HG02943 (cell line): ENCODE results near the gene BLM.

Source experiments
- ATAC-seq: cut with Tn5 transposase; IDR thresholded peaks from one replicate; pipeline ENCODE4 v1.9.1; 2021; ENCODE audit warnings: mild to moderate bottlenecking, low read depth, moderate library complexity; ENCODE audit not compliant: unreplicated experiment

BLM gene

DNA sequence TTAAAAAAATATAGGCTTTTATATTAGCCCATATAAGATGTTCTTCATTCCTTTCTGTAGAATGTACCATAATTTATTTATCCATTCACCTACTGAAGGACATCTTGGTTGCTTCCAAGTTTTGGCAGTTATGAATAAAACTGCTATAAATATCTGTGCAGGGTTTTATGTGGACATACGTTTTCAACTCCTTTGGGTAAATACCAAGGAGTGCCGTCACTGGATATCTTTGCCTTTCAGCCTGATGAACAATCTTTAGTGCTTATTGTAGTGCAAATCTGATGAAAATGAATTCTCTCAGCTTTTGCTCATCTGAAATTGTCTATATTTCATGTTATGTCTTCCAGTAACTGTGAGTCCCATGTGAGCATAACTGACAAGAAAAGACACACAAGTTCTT is 26.6 kb upstream of the BLM start:
- no peak for ATAC-seq

DNA sequence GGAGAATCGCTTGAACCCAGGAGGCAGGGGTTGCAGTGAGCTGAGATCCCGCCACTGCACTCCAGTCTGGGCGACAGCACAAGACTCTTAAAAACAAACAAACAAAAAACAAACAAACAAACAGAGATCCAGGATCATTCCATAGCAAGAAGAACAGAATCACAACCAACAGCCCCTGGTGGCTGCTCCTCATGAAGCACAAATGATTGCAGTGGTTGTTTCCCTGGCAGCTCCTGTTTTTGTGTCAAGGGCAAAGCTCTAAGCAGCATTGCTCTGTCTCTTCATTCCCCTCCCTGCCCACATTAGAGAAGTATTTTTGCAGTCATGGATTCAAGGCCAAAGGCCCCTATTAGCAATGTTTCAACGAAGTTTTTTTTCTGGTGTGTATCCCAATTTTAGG is 25.8 kb upstream of the BLM start:
- ATAC-seq = no peak

DNA sequence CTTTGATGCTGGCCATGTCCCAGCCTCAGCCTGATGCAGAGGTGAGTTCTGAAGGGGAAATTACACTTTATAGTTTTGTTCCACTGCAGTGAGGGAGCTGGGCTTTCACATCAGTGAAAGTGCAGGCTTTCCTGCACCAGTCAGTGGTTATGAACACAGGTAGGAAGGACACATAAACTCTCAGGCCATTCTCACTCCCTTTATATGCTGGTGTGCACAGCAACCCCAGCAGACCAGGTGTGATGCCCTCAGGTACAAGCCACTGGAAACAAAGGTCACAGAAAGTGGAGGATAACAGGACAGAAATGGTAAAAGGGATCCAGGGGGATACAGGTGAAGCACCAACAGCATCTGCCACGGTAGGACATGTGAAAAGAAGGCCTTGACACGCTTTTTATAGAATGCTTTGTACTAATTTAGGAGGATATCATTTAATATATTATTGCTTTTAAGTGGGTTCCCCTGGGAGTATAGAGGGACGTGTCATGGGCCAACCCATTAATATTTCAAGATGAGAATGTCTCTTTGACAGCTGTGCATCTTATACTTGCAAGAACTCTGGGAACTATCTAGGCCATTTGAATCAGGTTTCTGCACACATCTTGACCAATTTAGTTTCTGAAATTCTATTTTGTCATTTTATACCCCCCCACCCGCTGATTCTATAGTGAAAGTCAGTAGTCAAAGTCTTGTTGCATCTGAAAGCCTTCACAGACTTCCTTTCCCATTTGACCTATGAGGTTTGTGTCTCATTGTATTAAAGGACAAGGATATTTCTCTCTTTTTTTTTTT is 25.0 kb upstream of the BLM start:
- ATAC-seq = peak; percentile 53

GRCh38 chr15:90694987-90695386 is 22.2 kb upstream of the BLM start:
- ATAC-seq = no peak

DNA sequence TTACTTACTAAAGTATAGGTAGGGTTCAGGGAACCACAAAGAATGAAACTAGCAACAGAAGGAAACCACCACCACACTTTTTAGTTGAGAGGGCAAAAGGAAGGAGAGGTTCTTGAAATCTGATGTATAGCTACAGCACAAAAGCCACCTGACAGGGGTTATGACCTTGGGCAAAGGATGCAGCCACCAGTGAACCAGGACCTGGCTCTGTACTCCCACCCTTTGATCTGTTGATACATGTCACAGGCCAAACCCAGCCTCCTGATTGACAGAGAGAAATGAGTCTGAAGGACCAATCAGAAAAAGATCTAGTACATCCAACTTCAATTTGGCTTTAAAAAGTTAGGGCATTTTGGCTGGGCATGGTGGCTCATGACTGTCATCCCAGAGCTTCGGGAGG is 20.0 kb upstream of the BLM start:
- ATAC-seq = no peak

DNA sequence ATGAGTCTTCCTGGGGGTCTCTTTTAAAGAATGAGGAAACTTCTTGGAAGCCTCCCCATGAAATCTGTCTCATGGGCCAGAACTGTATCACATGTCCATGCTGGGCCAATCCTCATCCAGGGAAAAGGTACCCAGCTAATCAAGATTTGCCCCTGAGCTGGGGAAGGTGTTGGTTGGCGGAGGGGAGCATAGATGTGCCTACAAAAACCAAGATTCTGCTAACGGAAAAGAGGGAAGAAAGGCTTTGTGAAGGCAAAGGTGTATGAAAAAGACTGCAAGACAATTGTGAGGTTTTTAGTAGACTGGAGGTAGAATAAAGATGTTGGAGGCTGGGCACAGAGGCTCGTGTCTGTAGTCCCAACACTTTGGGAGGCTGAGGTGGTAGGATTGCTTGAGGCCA is 18.5 kb upstream of the BLM start:
- no peak for ATAC-seq

DNA sequence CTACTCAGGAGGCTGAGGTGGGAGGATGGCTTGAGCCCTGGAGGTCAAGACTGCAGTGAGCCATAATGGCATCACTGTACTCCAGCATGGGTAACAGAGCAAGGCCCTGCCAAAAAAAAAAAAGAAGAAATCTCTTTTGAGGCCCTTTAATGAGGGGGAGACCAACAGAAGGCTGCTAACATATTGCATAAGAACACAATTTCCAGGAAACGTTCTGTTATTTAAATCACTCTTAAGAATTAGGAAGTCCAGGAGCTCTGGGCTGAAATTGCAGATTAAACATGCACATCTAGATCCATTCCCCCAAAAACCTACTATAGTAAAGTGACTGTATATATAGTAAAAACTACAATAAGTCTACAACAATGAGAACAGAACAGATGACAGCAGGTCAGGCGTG is 16.1 kb upstream of the BLM start:
- ATAC-seq = no peak

DNA sequence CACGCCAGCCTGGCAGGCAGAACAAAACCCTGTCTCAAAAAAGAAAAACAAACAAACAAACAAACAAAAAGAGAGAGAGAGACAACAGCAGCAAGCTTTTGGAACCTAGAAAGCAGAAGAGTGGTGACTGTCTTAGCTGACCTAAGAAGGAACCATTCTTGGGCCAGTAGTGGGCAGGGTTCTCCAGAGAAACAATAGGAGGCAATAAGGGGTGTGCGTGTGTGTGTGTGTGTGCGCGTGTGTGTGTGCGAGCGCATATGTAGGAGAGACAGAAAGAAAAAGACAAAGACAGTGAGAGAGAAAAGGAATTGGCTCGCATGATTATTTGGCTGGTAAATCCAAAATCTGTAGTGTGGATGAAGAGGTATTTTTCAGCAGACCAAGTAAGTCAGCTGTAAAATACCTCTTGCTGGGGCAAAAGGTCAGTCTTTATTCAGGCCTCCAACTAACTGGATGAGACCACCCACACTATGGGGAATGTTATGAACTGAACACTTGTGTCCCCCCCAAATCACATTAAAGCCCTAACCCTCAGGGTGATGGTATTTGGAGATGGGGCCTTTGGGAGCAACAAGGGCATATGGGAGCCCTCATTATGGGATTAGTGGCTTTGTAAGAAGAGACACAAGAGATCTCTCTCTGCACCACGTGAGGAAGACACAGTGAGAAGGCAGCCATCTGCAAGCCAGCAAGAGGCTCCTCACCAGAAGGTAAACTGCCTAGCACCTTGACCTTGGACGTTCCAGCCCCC is 15.1 kb upstream of the BLM start:
- ATAC-seq = no peak

GRCh38 chr15:90703455-90703854 is 13.7 kb upstream of the BLM start:
- ATAC-seq = no peak

DNA sequence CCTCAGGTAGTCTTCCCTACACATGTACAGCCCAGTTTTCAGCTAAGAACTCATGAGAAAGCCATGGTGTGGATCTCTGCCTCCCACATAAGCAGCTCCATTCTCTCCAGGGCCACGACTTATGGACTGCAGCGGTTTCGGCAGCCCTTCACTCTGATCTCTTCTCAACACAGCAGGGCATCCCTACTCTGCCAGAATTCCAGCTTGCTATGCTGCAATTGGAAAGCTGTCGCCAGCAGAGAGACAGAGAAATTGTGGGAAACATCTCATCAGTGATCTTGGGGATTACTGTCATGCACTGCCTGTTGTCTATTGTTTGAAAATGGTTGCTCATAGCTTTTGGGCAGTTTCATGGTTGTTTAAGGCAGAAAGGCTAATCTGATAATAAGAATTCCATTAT is 11.9 kb upstream of the BLM start:
- ATAC-seq = no peak

DNA sequence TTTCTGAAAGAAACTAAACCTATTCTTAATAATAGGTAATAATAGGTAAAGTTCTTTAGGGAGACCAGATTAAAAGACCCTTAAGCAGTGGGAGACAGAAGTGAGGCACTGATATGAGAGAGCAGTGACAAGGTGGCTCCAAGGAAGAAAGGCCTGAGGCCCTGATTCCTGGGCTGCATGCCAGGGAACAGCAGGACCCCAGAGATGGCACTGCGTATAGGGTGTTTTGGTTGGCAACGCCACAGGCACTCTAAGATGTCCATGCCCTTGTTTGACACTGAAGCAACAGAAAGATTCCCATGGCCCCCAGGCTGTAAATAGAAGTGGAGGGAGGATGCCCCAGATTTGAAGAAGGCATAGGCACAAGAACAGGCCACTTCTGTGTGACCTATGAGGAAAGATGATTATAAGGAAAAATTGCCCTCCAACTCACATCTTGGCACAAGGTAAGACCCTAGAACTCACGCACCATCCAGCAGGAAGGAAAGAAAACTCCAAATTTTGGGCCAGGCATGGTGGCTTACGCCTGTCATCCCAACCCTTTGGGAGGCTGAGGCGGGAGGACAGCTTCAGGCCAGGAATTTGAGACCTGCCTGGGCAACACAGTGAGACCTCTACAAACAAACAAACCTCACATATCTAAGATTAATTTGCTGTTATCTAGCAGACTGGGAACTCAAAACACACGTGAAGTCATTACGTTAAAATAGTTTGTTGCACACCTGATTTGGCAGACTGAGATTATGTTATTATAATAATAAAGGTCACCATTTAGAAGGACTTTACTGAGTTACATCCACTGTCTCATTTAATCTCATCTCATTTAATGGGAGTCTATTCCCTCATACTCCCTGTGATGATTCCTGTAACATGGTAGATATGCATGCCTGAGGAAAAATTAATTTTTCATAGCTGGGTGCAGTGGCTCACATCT is 10.5 kb upstream of the BLM start:
- ATAC-seq = no peak

GRCh38 chr15:90707489-90707888 is 9.7 kb upstream of the BLM start:
- ATAC-seq = no peak

DNA sequence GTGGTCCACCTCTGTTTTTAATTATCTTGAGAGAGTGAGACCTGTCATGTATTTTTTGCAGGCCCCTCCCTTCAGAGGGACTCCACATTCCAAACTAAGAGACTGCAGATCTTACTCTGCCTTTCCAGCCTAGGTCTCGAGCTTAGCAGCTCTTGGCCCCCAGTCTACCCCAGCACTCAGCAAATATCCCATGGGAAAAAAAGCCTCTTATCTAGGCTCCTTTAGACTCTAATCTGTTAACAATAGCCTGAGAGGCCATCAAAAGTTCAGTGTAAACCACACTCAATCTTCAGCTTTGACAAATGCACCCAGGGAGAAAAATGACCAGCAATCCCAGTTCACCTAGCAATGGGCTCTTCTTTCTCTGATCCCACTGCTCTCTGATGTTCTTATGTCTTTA is 8.6 kb upstream of the BLM start:
- no peak for ATAC-seq

GRCh38 chr15:90709278-90709677 is 7.9 kb upstream of the BLM start:
- ATAC-seq = no peak

- ATAC-seq = no peak
These were observed 6.6 kb upstream of the BLM start for GRCh38 chr15:90710436-90711027.

GRCh38 chr15:90711418-90711824 is 5.7 kb upstream of the BLM start:
- no peak for ATAC-seq

DNA sequence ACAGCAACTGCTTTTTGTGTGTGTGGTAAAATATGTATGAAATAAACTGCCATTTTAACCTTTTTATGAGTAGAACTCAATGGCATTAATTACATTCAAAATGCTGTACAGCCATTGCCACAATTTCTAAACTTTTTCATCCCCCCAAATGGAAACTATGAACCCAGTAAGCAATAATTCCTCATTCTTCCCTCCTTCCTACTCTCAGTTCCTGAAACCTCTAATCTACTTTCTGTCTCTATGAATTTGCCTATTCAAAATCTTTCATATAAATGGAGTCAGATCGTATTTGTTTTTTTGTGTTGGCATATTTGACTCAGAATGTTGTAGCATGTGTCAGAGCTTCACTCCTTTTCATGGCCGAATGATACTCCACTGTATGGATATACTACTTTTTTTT is 5.3 kb upstream of the BLM start:
- ATAC-seq = no peak

- ATAC-seq = no peak
These were observed 4.1 kb upstream of the BLM start for GRCh38 chr15:90713081-90713480.

DNA sequence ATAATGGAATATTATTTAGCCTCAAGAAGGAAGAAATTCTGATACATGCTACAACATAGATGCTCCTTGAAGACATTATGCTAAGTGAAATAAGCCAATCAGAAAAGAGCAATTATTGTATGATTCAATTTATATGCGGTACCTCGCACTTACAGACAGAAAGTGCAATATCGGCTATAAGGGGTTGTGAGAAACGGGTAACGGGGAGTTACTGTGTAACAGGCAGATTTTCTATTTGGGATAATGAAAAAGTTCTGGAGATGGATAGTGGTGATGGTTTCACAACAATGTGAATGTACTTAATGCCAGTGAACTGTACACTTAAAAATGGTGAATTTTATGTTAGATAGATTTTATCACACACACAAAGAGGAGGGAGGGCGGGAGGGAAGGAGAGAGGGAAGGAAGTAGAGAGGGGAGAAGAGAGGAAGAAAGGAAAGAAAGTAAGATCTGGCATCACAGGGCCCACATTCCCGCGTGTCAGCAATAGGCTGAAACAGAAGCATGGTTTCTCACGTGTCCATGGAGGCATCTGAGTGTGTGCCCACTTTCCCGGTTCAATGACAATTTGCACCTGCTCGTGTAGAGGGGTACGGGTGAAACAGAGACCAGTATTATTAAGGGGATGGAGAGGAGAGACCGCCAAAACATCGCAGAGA is 700 bp upstream of the BLM start:
- ATAC-seq = no peak

- ATAC-seq = no peak
These were observed 1.1 kb downstream of the BLM start for GRCh38 chr15:90718232-90718631.
